ENCODE results near the gene HOXA7.
A peak's percentile ranks its signal among the peaks of the same experiment; 100 is the strongest.

Gene HOXA7

DNA sequence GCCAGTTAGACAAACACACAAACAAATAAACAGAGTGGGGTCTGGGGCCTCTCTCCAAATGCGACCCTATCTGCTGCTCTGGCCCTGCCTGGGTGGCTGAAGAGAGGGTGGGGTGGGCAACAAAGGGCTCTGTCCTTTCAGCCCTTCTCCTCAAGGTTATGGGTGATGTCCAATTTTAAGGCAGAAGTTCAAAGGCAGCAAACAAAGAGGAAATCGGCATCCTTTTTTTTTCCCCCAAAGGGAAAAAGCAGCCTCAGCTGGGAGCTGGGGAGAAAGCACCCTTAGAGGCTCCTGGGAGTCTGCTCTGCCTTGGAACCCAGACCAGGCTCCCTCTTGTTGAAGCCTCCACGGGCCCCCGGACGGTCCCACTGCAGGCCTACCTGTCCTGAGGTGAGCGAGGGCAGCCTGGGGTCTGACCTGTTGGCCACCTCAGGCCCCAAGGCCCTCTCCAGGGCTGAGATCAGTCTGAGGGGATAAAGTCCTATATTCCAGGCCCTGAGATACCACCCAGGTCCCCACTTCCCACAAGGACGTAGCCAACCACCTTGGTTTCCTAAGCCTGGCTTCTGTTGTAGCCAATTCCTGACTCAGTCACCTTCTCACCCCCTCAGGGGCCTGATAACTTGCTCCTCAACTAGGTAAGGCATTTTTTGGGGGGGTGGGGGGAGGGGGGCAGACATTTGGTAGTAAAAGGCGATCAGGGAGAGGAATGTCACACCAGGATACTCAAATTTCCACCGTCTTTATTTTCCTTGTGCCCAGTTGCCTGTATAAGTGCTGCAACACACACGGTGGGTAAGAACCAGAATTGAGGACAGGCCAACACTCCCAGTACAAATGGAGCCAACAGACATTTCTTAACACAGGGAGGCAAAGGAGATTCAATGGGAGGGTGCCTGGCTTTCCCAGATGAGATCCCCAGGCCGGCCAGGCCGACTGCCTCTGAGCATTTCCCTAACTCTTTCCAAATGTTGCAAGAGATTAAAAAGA lies 24.3 kb upstream of the HOXA7 start:
- no peak for DNase-seq

DNA sequence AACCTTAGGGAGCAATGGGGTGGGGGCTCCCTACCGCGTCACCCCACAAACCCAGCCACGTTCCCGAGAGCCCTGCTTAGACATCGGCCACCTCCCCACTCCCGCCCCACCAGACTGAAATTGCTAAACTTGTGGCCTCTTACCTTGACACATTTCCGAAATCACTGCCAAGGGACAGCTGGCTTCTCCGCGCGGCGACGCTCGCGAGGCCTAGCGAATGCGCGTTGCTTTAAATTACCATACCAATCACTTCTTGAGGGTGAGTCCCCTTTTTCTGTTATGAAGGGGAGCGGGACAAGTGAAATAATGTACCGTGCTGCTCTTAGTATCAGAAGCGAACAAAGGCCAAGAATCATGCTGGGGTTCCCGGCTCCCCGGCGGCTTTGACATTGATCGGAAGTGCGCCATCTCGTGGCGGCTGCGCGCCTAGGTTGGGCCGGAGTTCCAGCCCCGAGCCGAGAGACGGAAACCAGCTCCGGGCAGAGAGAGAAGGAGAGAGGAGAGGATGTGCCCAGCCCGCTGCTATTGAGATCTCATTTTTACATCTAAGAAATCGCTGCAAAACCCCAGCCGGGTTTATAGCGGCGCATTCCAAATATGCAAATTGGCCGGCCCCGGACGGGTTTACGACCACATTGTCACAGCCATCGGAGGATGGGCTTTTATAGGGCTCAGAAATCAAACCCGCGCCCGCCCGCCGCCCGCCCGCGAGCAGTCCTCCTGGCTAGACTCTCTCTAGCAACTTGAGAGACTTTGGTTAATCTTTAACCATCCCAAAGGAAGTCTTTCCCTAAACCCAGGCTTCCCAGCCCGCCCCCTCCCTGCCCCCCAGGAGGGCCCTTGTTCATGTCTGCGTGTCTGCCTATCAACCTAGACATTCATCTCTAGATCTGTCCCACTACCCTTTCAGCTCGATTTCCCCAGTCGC lies 23.3 kb upstream of the HOXA7 start:
- peak; percentile 78 for DNase-seq

DNA sequence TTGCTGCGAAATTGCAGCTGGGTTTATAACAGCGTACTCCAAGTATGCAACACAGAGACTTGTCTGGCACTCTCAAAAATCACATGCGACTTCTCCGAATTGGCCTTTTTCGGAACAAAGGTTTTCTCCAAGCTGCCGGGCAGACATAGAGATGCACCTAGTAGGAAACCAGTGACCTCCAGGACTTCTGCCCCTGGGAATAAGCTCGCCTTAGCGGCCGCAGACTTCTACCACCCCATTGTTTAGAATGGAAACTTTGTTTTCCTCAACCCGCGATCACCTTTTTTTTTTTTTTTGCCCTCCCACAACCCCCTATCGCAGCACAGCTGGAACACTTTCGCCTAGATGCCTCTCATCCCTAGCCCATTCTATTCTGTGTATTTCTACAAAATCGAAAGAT lies 22.6 kb upstream of the HOXA7 start:
- DNase-seq = no peak

DNA sequence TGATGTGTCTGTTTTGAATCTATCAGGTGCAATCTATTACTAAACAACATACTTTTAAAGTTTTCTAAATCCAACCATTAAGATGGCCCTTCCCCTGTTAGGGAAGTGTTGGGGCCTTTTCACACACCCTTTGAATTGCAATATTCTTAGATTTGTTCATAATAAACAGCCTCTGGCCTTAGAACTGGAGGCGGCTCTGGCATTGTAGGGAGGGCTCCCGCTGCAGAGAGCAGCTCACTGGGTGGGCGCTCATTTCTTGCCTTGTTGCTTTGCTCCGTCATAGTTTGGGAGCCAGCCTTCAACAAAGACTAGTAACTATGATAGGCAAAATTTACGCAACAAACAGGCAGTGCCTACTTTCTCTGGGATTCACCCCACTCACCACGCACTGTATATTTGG lies 21.9 kb upstream of the HOXA7 start:
- no peak for DNase-seq

DNA sequence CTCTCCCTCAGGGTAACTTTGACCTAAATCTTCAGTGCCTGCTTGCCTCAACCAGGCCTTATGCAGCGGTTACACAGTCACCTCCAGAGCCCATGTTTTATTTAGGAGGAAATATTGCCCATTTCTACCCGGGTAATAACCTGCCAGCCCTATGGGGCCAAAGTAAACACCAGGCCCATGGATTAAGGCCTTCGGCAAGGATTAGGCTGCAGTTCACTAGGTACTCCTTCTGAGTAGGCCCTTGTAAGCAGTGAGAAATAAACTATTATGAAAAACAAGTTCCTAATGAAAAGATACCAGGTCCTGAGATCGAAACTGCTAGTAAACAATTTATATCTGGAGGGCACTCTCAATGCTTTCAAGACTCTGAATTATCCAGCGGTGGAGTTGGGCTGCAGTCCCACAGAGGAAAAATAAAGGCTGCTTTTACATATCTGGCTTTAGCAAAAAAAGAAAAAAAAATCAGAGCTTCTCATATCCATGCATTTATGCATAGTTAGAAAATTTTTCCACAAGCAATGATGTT lies 21.4 kb upstream of the HOXA7 start:
- DNase-seq = no peak

DNA sequence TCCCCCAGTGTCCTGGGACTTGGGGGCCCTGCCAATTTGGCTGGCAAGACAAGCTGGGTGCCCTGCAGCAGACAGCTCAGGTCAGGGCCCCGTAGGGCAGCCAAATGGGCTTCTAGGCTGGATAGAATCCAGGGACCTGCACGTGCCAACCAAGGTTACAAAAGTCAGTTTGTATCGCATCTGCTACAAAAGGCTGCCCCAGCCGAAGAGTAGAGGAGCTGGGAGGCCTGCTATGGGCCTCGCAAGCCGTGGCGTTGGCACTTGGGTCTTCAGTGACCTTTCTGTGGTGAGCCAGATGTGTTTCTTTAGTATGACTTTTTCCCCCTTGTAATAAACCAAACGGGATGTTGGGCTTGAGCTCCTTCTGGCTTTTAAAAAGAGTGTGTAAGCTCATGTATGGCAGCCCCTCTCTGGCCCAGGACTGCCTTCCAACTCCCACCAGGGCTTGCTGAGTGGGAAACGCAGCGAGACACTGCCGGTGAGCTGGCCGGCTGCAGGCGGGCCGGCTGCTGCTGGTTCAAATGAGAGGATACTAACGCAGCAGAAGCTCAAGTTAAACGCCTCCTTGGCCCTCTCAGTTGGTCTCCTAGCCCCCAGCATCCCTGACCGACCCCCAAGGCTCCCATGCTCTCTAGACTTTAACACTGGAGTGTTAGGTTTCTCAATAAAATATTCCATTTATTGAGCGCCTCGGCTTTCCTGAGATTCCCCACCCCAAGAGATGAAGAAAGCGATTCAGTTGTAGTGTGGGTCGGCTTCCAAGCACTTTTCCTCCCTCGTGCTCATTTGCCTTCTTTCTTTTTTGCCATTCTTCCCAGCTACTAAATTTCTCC lies 20.7 kb upstream of the HOXA7 start:
- no peak for DNase-seq

DNA sequence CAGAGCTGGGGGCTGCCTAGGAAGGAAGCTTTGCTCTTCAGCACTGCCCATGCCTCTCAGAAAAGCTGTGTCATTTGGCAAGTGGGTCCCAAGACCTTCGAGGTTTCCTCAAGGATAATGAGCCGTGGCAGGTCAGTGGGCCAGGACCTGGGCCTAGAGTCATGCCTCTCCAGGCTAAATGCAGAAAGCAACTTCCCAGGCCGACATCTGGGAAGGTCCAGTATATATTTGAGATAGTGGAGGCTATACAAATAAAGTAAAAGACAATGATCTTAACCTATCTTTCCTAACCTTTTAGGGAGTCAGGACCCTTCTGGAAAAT lies 20.0 kb upstream of the HOXA7 start:
- DNase-seq = no peak

DNA sequence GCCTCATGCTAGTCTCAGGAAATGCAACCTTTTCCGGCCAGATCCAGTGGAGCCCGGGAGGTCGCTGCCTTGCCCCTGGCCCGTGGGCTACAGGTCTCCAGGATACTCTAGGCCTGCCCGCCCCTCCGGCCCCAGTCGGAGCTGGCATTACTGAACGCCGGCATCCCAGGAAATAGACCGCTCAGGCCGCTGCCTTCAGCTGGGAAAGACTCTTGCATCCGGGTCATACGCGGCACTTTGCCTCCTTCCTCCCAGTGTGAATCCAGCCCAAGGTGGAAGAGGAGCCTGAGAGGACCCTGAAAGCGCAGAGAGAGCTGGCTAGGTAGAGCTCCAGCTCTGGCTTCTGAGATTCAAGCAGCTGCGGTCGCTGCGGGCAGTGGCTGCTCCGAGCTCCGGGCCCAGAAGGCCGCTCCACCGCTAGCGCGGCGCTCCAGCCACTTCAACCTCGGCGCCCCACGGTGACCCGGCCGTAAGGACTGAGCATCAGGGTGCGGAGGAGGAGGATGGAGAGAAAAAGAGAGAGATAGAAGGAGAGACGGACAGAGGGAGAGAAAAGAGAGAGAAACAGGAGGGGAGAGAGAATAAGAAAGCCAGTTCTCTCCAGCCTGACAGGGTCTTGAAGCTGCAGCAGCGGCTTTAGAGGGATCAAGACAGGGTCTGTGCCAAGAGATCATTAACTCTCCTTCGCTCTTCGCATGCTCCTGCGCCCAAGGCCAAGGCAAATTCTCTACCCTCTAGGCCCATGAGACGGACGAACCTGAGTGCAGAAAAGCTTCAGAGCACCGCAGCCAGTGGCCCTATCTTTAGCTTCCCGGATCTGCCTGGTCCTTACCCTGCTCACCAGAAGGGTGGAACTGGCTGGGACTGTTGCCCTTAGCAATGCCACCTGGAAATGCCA lies 19.4 kb upstream of the HOXA7 start:
- DNase-seq = no peak

DNA sequence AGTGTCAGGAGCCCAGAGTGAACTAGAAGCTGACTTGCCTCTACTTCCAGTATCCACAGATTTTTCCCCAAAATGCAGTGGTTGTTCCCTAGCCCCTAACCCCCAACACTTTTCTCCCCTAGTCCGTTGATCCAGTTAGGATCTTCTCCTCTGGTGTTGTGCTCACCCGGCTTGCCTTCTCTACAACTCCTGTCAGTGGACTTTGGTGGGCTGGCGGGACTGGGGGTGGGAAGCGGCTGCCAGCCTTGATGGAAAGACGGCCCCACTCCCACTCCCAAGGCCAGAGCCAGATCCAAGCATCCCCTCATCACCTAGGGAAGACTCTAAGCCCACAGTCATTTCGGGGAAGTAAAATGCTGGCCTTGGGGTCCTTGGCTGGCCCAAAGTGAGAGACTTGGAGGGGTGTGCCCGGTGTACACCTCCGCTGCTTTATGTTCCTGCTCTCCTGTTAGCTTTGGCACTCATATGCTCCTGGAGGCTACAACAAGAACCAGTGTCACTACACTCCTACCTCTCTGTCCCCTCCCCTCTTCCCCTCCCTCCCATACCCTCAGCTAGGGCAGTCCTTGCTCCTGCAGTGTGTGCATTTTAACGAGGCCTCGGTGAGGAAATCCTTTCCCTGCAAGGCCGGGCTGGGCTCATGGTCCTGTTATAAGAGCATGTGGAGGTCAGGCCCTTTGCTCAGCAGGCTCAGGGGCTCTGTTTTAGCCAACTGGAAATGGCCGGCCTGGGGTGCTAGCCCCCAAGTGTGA lies 18.6 kb upstream of the HOXA7 start:
- DNase-seq = no peak

DNA sequence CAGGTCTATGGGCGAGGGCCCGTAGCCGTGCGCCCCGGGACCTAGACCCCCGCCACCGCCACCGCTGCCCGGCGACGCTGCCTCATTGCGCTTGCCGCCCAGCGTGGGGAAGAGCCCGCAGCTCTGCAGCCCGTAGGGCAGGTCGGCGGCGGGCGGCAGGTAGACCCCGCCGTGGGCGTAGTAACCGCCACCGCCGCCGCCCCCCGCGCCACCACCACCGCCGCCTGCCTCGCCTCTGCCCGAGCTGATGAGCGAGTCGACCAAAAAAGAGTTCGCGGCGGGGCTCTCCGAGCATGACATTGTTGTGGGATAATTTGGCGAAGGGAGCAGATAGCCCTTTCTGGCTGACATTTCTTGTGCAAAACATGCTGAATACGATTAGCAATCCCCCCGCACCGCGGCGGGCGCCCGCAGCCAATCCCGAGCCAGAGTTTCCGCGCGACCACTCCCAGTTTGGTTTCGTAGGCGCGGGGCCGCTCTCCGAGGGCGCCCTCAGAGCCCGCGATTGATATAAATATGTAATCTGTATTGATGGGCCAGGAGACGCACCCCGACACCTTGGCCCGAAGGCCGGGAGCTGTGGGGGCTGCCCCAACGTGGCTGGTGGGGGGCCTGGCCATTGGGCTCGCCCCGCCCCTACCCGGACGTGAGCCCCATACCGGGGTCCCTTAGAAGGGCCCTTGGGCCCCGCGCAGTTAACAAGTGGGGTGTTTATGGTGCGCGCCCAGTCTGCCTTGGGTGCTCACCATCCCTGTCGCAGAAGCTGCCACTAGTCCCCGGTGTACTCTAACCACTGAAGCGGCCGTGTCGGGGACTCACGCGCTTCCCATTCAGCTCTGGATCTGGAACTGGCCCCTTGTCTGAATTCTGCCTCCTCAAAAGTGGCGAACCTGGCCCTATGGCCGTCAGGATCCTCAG lies 17.7 kb upstream of the HOXA7 start, which contains the start of gene HOXA10:
Gene HOXA10 (minus strand): TSS at position 365 of the 918 bp plus-strand sequence. CDS start 14 bp downstream, at position 351.
- DNase-seq = peak; percentile 76

DNA sequence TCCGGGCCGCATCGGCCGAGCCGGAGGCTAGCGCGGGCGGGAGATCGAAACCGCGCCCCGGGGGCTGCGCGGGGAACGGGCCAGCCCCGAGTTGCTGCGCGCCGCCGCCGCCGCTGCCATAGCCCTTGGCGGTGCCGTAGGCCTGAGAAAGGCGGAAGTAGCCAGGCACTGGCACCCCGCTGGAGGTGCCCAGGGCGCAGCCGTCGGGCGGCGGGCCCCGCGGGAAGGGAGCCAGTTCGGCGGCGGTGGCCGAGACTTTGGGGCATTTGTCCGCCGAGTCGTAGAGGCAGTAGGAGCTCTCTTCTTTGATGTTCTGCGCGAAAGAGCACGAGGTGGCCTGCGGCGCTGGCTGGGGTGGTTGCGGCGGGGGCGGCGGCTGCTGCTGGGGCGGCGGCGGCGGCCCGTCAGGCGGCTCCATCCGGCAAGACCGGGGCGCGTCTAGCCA lies 17.1 kb upstream of the HOXA7 start:
- no peak for DNase-seq

DNA sequence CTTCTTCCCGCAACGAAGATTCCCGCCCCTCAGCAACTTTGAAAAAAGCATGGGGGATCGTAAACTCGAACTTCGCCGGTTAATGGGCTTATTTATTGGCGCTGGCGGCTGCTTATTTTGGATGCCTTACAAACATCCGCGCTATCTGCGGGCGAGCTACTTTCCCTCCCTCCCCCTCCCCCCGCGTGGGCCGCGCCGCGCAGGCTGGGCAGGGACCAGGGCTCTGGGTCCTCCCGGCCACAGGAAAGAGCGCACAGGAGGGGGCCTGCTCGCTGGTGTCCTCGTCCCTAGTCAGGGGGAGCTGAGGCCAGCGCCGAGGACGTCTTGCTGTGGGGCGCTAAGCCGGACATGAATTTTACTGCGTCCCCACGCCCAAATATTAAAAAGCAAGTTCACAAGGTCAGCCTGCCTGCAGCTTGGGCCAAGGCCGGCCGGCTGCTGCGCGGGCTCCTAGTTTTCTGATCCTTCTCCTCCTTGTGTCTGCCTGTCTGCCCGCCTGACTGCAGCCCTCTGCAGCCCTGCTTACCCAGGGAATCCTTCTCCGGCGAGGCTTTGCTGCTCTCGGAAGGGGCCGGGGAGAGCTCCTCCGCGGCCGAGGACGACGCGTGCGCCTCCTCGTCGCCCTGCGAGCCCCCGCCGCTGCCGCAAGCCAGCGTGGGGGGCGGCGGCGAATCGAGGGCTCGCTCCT lies 16.5 kb upstream of the HOXA7 start:
- DNase-seq = peak; percentile 50

DNA sequence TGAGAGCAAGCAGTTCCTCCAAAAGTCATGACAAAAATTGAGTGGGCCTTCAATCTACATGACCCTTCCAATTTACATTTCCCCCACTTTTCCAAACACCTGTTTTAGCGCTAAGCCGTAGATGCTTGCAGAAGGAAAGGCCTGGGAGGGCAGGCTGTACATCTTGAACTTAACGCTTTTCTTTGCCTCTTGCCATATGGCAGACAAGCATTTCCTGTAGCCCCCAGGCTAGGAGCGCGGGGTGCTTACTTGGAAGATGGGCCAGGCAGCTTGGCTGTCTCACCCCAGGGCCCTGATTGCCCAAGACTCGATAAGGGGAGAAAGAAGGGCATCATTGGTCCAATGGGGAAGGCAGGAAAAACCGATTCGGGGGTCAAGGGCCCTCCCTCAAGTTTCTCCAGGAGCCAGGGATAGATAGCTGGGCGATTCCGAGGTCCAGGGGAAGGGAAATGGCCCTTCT lies 15.9 kb upstream of the HOXA7 start:
- no peak for DNase-seq

DNA sequence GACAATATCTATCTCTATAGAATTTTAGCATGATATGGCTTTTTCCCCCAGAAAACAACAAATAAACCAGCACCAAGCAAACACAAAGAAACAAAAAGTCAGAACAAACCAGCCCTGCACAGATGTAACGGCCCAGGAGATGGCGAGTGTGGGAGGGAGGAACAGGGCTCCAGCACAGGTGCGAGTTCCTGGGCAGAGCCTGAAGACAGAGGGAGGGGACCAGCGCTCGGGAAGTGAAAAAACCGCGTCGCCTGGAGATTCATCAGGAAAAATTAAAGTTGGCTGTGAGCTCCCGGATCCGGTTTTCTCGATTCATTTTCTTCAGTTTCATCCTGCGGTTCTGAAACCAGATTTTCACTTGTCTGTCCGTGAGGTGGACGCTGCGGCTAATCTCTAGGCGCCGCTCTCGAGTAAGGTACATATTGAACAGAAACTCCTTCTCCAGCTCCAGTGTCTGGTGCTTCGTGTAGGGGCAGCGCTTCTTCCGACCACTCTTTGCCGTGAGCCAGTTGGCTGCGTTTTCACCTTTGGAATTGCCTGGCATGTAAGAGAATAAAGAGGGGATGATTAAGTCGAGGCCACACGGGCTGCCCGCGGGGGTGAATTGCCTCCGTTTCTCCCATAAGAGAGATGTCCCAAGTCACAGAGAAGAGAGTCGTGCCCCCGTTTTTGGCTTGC lies 15.3 kb upstream of the HOXA7 start:
- peak; percentile 56 for DNase-seq

DNA sequence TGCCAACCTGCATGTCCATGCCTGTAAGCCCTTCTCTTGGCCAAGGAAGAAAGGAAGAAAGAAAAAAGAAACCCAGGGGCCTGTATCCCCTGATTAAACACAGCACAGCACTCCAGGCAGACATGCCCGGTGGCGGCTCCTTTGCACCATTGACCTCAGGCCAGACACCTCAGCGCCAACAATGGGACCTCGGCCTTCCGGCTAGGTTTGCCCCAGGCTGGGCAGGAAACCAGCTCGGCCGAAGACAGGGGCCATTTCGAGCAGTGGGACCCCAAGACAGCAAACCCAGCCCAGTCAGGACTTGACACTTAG lies 14.8 kb upstream of the HOXA7 start:
- DNase-seq = no peak

DNA sequence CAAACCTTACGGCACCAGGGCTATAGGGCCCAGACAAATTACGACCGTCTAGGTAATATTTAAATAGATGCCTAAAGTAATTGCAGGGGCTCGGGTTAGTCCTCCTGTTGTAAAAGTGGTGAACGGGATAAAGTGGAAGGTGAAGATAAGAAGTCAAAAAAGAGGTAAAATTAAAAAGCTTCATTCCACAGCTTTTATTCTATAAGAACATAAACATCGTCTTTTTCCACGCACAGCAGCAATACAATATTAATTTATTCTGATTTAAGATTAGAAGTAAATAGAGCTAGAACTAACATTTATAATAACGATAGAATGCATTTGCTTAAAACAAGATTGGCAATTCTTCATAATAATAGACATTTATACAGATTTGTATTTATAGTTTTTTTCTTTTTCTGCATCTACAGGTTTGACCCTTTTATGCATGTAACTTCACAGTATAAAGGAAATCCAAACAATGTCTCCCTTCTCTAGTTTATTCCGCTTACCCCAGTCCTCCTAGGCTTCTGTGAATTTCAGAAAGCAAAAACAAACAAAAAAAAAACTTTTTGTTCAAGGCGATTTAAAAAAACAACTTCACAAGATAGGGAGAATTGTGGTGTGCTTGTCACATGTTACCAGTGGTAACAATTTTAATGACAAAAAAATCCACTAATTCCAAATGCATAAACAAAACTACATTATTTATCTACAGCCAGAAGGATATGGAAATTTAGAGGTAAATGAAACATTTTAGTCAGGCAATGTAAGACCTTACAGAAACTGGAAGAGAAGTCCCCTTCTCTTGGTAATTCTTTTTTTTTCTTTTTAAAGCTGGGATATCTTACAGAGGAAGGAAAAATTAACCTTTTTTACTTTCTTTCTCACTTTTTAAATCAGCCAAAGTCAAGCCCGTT lies 14.2 kb upstream of the HOXA7 start:
- no peak for DNase-seq
